PFSK-1 (cell line): ENCODE results near the gene GMPR2.

Source experiments
- FOXP2 ChIP-seq: optimal IDR thresholded peaks from 2 replicates; pipeline ENCODE3; 2011; ENCODE audit warnings: borderline replicate concordance, control low read depth, inconsistent platforms; ENCODE audit not compliant: insufficient read depth; ENCODE audit errors: extremely low read length, extremely low read depth
- POLR2AphosphoS5 ChIP-seq: IDR thresholded peaks from 2 replicates; pipeline ENCODE4 v1.6.1; 2012; ENCODE audit warnings: low read depth, mild to moderate bottlenecking, control low read depth, low read length, moderate library complexity
- SIN3A ChIP-seq: IDR thresholded peaks from 2 replicates; pipeline ENCODE4 v1.6.1; 2012; ENCODE audit warnings: mild to moderate bottlenecking, low read length, moderate library complexity, borderline replicate concordance; ENCODE audit not compliant: insufficient read depth
- TAF1 ChIP-seq: IDR thresholded peaks from 2 replicates; pipeline ENCODE4 v1.6.1; 2012; ENCODE audit warnings: low read length, control low read depth, borderline replicate concordance; ENCODE audit not compliant: insufficient read depth
- TF ChIP-seq, protein P1 (sequence below), 2 experiments: IDR thresholded peaks; 2 replicates each; pipeline versions ENCODE4 v1.6.1 to v1.8.0; 2011 to 2012; ENCODE audit warnings: low read depth in 2 of 2, low read length in 2 of 2, control low read depth in 1 of 2, inconsistent platforms in 1 of 2, mild to moderate bottlenecking in 1 of 2, moderate library complexity in 1 of 2; ENCODE audit not compliant: insufficient read depth in 1 of 2

DNA sequence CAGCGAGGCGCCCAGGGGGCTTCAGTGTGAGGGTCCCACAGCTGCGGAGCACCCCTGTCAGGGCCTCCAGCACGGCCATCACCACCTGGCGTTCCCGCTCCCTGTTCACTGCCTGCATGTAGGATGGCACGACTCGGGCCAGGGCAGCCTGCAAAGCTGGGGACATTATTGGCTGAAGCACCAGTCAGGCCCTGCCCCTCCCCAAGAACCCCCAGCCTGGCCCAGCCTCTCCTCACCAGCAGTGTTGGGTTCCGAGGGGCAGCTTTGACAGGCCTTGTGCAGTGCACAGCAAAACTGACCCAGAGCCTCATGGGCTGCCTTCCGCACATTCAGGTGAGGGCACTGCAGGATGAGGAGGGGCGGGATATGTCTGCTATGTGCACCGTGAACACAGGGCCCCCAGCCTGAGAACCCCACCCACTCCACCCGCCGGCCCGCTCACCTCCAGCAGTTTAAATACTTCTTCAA, 49.7 kb upstream of the GMPR2 start:
- TF ChIP-seq POLR2AphosphoS5: no peak
- TF ChIP-seq, protein P1, sequence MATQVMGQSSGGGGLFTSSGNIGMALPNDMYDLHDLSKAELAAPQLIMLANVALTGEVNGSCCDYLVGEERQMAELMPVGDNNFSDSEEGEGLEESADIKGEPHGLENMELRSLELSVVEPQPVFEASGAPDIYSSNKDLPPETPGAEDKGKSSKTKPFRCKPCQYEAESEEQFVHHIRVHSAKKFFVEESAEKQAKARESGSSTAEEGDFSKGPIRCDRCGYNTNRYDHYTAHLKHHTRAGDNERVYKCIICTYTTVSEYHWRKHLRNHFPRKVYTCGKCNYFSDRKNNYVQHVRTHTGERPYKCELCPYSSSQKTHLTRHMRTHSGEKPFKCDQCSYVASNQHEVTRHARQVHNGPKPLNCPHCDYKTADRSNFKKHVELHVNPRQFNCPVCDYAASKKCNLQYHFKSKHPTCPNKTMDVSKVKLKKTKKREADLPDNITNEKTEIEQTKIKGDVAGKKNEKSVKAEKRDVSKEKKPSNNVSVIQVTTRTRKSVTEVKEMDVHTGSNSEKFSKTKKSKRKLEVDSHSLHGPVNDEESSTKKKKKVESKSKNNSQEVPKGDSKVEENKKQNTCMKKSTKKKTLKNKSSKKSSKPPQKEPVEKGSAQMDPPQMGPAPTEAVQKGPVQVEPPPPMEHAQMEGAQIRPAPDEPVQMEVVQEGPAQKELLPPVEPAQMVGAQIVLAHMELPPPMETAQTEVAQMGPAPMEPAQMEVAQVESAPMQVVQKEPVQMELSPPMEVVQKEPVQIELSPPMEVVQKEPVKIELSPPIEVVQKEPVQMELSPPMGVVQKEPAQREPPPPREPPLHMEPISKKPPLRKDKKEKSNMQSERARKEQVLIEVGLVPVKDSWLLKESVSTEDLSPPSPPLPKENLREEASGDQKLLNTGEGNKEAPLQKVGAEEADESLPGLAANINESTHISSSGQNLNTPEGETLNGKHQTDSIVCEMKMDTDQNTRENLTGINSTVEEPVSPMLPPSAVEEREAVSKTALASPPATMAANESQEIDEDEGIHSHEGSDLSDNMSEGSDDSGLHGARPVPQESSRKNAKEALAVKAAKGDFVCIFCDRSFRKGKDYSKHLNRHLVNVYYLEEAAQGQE (IDR thresholded peaks at IDR 0.05; ENCODE audit: insufficient read depth in 1 of 2, low read depth in 2 of 2, low read length in 2 of 2): no peak
- no peak for TF ChIP-seq TAF1
- no peak for TF ChIP-seq SIN3A
- no peak for TF ChIP-seq FOXP2
